GM19372 (cell line): ENCODE measurements around the gene EPHB3.

ENCODE experiments used
- ATAC-seq: cut with Tn5 transposase; IDR thresholded peaks from one replicate; pipeline ENCODE4 v1.9.1; 2021; ENCODE audit warnings: mild to moderate bottlenecking, low read depth, moderate library complexity; ENCODE audit not compliant: unreplicated experiment

Gene EPHB3

DNA sequence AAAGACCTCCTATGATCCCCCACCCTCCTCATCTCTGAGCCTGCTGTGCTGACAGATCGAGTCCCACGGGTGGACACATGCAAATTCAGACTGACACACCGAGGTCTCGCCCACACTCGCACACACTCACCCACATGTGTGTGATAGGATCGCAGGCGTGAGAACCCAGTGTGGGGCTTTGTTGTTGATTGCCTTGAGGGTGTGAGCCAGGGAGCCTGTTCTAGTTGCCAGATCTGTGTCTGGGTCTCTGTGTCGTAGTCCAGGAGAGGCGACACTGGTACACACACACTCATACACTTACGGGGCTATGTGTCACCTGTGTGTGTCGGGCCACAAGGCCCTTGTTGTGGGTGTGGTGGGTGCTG is 2.0 kb downstream of the EPHB3 start:
- no peak for ATAC-seq

DNA sequence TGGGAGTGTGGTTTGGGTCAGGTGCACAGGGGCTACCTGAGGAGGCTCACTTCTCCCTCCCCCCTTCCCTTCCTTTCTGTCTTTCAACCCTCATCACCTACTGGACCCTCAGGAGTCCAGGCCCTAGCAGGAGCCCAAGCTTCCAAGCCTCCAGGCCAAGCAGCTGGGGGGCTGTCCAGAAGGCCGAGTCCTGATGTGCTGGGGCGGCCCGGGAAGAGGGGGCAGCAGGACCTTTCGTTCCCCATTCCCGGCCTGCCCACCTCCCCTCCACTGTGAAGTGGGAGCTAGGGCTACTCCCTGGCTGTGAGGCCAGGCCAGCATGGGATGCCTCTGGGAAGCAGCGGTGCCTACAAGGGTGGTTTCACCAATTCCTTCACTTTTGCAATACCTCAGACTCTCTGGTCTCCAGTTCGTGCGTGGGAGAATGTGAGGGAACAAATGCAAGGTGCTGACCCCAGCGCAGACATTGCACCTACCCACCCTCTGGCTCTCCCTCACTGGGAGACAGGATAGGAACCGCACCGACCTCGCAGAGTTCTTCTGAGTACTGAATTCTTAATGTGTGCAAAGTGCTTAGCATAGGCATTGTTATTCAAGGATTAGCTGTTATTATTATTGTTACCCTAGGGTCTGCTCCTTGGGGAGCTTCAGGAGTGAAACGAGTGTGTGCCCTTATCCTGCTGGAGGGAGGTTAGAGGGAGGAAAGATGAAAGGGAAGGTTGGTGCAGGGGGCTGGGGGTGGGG is 2.5 kb downstream of the EPHB3 start:
- no peak for ATAC-seq

DNA sequence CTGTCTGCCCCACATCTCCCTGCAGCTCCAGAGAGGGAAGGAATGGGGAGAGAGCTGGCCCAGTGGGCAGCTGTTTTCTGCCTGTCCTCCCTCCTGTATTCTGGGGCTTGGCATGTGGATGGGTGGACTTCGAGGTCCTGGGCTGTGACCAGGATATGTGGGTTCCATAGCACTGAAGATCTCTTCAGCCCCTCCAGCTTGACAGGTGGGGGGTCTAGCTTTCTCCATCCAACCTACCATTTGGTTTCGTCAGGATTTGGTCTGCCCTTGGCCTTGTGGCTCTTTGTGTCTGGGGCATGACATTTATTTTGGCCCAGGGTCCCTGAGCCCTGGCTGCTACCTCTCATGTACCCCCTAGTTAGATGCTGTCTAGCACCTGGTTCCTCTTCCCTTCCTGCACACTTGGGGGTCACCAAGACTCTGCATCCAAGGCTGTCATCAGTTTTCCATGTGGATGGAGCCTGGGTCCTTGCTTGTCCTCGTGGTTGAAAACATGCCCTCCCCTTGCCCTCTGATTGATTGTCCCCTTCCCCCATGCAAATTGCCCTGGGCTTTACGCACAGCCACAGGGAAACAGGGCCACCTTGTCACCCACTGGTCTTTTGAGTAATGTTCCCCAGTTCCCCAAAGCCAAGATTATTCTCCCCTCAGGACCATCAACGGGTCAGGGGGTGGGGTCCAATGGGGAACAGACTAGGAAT is 3.2 kb downstream of the EPHB3 start:
- ATAC-seq = no peak

DNA sequence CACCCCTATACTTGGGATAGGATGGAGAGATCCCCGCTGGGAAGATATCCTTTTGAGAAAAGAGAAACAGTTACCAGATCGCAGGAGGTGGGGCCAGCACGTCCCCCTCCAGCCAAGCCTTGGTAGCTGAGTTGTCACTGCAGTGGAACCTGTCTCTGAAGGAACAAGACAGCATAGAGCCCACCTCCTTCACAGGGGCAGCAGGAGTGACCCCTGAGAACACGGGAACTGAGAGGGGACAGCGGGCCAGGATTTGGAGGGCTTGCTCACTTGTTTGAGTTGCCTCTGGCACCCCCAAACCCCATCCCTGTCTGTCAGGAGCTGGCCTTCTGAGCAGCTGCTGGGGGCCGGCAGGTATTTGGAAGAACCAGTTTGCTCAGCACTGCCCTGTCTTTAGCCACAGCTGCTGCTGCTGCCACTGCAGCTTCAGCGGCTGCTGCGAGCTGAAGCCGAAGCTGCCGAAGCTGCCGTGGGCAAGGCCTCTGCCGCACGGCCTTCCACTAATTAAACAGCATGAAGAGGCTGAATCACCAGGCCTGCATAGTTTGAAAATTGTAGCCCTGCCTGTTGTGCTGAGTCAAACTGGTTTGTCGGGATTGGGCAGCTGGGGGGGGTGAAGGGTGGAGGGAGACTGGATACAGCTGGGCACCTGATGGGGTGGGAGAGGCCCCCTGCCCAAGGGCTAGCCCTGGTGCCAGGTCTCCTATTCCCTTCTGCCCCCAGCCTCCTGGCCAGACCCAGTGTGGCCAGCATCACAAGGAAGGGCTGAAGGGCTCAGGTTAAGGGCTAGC is 4.0 kb downstream of the EPHB3 start:
- ATAC-seq = no peak

DNA sequence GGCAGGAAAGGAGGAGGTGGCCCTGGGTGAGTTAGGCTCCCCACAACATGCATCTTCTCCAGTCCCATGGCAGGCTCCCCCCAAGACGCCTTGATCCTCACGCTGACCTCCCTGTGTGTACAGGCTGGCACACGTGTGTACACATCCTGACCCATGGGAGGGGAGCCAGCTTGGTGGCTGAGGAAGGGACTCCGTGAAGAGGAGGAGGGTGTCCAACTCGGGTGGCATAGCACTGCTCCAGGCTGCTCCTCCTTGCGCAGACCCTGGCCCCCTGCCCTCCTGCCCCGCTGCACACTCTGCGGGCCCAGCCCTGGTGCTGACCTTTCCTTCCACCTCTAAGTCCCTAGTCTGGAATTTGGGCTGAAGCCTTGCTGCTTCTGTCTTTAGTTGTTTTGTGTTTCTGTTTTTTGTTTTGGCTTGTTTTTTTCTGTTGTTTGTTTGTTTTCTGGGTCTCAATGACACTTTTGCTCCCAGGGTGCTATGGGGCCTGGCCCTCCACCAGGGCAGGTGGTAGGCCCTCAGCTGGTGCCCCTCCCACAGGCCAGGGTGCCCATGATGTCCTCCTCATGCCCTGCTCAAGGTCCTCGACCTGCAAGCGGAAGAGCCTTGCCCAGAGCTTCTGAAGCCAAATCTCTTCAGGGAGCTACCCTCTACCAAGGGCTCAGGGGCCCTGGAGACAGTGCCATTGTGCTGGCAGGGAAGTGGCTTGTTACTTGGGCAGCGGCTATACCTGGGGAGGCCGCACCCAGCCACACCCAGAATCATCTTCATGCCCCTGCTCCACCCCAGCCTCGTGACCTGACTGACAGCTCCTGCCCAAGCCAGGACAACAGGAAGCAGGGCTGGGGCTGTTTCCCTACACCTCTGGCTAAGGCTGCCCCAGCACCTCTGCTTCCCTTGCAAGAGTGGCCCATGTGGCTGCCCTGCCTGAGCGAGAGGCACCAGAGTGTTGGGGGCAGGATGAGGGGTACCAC is 5.1 kb downstream of the EPHB3 start:
- no peak for ATAC-seq

DNA sequence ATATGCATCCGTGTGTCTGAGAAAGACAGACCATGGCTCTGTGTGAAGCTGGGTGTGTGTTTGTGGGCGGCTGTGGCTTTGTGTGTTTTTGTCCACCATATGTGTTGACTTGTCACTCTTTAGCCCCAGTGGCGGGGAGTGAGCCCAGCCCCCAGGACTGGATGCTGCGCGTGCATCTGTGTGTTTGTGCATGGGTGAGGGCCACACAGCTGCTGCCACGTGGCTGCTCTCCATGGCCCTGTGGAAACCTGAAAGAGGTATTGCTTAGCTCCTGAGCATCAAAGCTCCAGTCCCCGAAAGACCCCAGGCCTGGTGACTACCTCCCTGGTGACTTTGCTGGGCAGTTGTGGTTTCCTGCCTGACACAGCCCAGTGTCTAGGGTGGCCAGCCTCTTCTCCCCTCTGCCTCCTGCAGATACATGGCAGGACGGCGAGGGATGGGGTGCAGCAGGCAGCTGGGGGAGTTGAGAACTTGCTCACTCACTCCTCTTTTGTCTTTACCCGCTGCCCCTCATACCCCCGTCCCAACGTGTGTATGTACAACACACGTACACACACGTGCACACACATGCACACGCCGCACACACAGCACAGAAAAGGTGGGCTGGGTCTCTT is 6.5 kb downstream of the EPHB3 start:
- ATAC-seq = no peak

DNA sequence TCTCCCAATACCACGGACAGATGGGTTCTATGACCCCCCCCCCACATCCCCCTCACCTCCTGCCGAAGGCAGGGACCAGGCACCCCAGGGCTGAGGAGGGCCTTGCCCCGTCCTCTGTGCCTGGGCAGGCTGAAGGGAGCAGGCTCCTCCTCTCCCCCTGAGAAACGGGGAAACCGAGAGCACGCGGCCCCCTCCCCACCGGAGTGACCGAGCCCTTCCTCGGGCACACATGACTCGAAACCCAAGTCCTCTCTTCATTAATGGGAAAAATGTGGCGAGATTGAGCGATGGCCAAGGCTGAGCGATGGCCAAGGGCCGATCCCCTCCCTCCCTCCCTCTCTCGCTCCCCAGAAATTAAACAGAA is 7.0 kb downstream of the EPHB3 start:
- no peak for ATAC-seq

DNA sequence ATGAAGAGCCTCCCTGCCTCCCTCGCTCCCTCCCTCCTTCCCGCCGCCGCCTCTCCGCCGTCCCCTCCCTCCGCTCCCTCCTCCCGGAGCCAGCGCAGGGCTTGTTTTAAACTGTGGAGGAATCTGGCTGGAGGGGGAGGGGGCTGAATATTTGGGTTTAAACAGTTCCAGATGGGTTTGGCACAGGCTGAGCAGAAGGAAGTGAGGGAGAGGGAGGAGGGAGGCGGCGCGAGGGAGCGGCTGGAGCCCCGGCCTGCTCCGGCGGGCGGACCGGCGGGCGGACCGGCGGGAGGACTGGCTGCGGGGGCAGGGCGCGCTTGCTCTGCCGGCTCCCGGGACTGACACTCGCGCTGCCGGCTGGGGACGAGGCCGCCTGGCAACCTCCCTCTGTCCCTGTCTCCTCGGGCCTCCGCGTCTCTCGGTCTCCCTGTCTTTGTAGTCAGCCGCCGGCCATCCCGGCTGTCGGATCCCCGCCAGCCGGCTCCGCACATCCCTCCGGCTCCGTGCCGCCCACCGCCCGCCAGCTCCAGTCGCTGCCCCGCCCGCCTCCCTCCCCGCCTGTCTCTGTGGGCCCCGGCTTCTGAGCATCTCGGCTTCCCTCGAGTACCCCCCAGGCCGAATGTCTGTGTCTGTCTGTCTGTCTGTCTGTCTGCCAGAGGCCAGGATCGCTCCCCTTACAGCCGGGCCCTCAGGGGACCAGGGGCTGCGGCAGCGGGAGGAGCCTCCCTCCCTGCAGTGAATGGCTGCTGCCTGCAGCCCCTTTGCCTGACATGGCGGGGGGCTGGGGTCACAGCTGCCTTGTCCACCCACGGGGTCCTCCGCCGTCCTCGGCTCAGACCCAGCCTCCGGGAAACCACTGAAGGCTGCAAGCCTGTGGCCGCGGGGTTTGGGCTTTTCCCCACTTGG is 7.6 kb downstream of the EPHB3 start:
- no peak for ATAC-seq

DNA sequence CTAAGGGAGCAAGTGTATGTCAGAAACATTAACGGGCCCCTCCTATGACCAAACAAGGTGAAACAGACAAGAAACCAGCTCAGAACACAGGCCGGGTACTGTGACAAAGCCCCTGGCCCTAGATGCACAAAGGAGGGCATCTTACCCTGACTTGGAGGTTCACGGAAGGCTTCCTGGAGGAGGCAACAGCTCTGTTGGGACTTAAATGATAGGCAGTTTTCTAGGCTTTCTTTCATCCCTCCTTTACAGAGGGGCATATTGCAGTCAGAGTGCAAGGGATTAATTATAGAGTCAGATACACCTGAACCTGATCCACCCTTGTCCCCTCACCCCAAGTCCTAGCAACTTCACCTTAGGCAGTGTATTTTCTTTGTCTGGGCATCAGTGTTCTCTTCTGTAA is 8.4 kb downstream of the EPHB3 start:
- no peak for ATAC-seq

DNA sequence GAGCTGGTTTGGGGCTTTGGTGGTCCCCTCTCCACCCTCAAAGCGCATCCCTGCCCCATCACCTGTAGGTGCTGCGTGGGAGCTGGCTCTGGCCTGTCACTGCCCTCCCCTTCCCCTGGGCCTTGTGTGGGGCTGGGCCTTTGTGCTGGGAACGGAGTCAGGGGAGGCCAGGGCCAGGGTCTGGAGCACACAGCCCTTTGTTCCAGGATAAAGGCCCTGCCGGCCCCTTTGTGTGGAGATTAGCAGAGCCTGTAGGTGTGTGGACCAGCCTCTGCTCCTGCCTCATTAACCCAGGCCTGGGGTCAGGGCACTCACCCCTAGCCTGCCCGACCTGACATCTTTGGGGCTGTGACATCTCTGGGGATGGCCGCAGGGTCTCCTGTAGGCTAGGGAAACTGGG is 8.9 kb downstream of the EPHB3 start:
- ATAC-seq = no peak

DNA sequence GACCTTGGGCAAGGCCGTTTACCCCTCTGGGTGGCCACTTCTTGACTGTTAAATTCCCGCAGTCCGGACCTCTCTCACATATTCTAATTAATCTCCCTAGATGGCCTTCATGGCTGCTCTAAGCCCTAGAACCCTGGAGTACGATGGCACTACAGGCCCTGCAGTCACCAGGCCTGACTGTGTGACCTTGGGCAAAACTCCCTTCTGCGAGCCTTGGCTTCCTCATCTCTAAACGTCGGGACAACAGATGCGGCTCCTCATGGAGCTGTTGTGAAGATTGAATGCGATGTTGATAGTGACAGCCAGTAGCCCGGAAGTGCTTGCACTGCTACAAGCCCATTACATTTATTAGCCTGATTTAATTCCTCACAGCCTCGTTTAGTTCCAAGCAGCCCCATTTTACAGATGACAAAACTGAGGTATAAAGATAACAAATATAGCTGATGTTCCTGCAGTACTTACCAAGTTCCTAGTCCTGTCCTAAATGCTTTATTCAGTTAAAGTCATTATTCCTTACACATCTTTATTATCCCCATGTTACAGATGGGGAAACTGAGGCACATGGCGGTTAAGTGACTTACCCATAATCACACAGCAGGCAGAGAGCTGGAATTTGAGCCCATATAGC is 10.3 kb downstream of the EPHB3 start:
- ATAC-seq = no peak

DNA sequence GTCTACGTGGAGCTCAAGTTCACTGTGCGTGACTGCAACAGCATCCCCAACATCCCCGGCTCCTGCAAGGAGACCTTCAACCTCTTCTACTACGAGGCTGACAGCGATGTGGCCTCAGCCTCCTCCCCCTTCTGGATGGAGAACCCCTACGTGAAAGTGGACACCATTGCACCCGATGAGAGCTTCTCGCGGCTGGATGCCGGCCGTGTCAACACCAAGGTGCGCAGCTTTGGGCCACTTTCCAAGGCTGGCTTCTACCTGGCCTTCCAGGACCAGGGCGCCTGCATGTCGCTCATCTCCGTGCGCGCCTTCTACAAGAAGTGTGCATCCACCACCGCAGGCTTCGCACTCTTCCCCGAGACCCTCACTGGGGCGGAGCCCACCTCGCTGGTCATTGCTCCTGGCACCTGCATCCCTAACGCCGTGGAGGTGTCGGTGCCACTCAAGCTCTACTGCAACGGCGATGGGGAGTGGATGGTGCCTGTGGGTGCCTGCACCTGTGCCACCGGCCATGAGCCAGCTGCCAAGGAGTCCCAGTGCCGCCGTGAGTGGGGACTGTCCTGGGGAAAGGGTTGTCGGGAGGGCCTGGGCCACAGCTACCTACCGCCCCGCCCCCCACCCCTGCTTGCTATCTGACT is 11.2 kb downstream of the EPHB3 start:
- ATAC-seq = no peak

DNA sequence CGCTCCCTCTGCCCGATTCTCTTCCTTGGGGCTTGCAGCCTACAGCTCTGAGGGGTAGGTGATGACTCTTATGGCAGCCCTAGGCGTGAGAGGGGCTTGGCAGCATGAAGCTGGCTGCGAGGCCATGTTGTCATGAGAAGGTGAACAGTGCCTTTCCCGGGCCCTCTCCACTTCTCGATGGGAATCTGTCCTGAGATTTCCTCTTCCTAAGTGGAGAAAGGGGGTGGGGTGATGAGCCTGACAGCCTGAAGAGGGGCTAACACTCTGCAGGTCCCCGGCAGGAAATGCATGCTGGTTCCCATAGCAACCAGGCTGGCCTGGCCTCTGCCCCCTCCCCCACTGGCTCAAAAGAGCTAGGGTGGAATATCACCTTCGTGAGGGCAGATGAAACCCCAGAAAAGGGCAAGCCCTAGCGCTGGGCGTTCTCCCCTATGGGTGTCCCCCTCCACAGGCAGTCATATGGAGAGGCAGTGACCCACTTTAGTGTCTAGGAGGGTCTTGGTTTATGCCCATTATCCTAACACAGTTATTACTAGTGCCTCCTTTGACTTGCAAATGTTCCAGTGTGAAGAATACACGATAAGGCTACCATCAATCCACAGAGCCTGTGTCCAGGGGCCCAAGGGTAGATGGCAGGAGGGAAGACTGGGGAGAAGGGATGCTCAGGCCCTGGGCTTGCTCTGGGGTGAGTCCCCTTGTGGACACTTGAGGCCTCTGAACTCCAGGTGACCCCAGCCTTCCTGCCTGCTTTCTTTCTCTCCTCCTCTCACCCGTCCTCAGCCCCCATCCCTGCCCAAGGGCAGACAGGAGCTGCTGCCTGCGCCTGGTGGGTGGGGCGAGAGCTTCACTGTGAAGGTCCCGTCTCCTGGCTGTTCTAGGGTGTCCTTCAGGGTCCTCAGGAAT is 13.2 kb downstream of the EPHB3 start:
- ATAC-seq = no peak

DNA sequence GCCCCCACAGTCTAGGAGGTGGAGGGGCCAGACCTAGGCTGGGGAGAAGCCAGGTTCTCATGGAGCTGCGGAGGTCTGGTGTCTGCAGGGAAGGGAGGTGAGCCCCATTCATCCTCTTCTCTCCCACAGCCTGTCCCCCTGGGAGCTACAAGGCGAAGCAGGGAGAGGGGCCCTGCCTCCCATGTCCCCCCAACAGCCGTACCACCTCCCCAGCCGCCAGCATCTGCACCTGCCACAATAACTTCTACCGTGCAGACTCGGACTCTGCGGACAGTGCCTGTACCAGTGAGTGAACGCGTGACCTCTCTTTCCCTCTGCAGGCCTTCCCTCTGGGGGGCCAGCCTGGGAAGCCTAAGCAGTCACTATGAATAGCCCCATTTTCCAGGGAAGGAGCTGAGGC is 14.1 kb downstream of the EPHB3 start:
- ATAC-seq = no peak

DNA sequence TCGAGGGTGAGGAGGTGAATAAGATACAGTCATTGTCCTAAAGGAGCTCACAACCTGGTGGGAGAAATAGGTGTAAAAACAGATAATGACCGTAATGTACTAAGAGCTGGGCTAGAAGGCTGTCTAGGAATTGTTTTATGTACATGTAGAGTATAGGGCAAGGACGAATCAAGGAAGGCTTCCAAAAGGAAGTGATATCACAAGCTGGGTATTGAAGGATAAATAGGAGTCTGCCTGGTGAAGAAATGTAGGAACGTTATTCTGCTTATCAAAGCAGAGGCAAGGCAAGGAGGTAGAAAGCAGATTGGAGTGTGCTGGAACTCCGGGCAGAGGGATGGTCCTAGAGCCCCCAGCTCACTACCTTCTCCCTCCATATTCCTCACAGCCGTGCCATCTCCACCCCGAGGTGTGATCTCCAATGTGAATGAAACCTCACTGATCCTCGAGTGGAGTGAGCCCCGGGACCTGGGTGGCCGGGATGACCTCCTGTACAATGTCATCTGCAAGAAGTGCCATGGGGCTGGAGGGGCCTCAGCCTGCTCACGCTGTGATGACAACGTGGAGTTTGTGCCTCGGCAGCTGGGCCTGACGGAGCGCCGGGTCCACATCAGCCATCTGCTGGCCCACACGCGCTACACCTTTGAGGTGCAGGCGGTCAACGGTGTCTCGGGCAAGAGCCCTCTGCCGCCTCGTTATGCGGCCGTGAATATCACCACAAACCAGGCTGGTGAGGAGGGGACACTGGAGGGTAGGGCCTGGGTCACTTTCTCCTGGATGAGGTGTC is 15.1 kb downstream of the EPHB3 start:
- ATAC-seq = no peak

DNA sequence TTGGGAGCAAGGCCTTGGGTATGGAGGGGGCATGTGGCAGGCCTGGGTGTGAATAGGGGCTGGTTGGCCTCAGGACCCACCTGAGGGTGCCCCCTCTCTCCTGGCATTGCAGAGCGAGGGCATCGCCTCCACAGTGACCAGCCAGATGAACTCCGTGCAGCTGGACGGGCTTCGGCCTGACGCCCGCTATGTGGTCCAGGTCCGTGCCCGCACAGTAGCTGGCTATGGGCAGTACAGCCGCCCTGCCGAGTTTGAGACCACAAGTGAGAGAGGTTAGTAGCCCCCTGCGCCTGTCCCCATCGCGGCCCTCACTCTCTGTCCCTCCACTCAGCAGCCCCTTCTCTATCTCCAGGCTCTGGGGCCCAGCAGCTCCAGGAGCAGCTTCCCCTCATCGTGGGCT is 16.0 kb downstream of the EPHB3 start:
- ATAC-seq = no peak
